ENCODE results near the gene SAV1. TPM values are rescaled to one million over a fixed set of nuclear protein-coding genes. Genes with fewer than 3 reads are reported as not detected.

Gene SAV1
- total and polyA plus RNA-seq, 2 of the 8 experiments (the other 6 are each of a cell fraction or from before 2014, with no cell fraction given), result 15.9 to 78.3 TPM

DNA sequence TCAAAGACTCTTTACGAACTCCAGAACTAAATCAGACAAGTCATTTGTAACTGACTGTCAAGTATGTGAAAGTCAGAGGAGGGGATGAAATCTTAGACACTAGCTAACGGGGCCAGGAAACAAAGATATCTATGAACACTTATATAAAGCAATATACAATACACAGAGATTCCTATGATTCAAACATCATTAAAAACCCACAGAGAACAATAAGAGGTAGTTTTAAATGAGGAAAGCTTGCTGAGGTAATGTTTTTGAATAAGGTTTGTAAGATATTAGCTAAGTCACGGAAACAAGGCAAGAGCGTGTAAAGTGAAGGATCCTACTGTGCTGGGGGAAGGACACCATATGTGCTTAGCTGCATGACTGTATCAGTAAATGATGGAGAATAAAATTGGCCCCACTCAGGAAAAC is 36.7 kb downstream of the SAV1 start:
- Histone ChIP-seq H3K79me1 (ENCODE audit: low read depth, low read length) (no peaks in the 10 kb centered on the region), H3K9ac (replicated peaks in 1 of 4; ENCODE audit: extremely low read depth in 1 of 4, low read depth in 3 of 4, low read length in 3 of 4) (no peak overlapping the region), H3K27me3 (replicated peaks in 1 of 4; ENCODE audit: control insufficient read depth in 3 of 4, extremely low read depth in 1 of 4, insufficient read depth in 3 of 4, low read length in 3 of 4) (no peaks in the 10 kb centered on the region), H2BK15ac (ENCODE audit: low read length) (no peak overlapping the region), H3K4ac (replicated peaks; ENCODE audit: insufficient read length, low read depth, low read length) (no peak overlapping the region), H4K8ac (ENCODE audit: extremely low read depth, insufficient read depth, low read length) (no peak overlapping the region), H3K4me3 (ENCODE audit: extremely low read depth in 1 of 4, insufficient read depth in 2 of 4, low read depth in 3 of 4, low read length in 4 of 4) (no peak overlapping the region), H2BK120ac (replicated peaks; ENCODE audit: low read depth, low read length) (no peak overlapping the region), H3K36me3 (ENCODE audit: control insufficient read depth in 2 of 4, insufficient read depth in 4 of 4, low read length in 3 of 4) (peaks cover 0 to 27% (median 6%) of the 10 kb centered on the region in 4 experiments; a peak in 4 of 8 replicates), H3K23ac (ENCODE audit: insufficient read length) (no peak overlapping the region), H4K20me1 (replicated peaks in 1 of 2; ENCODE audit: control insufficient read depth in 1 of 2, insufficient read depth in 2 of 2, low read length in 2 of 2) (peaks cover 0 to 2% of the 10 kb centered on the region in 2 experiments), H3K14ac (ENCODE audit: insufficient read length) (no peak overlapping the region), H4K5ac (ENCODE audit: insufficient read length, low read depth, low read length) (no peak overlapping the region), H2AK5ac (ENCODE audit: low read depth, low read length) (no peak overlapping the region), H3K9me3 (ENCODE audit: insufficient read depth in 2 of 2, low read depth in 1 of 2, low read length in 1 of 2) (no peaks in the 10 kb centered on the region), H2BK5ac (ENCODE audit: low read depth, low read length) (no peak overlapping the region), H4K91ac (replicated peaks; ENCODE audit: insufficient read length, low read length) (no peak overlapping the region), H3K4me1 (replicated peaks in 1 of 4; ENCODE audit: control insufficient read depth in 3 of 4, insufficient read depth in 4 of 4, low read length in 3 of 4) (no peaks in the 10 kb centered on the region), H3K18ac (ENCODE audit: extremely low read depth, low read length) (no peak overlapping the region), H3K79me2 (ENCODE audit: control insufficient read depth in 1 of 2, insufficient read depth in 2 of 2, low read length in 2 of 2) (0 out of 4 replicates have a peak, but pooled peaks cover 0 to under 1% of the 10 kb centered on the region in 2 experiments), H3K27ac (ENCODE audit: low read depth, low read length) (no peak overlapping the region), H2AFZ (ENCODE audit: low read length) (no peak overlapping the region), H3K23me2 (ENCODE audit: low read depth, low read length) (no peaks in the 10 kb centered on the region), H3K56ac (replicated peaks; ENCODE audit: insufficient read length, low read depth, low read length) (no peak overlapping the region), H3K4me2 (ENCODE audit: insufficient read depth in 1 of 2, low read depth in 2 of 2, low read length in 2 of 2) (no peak overlapping the region), H2BK20ac (ENCODE audit: low read length) (no peak overlapping the region), H2BK12ac (ENCODE audit: low read depth, low read length) (no peak overlapping the region)
- ChIA-PET POLR2A (ENCODE audit: partially characterized antibody) (interaction anchor here (1.3 kb wide), 1 partner anchor 21 kb away, joined by 6 read pairs; no protein-coding TSS in a partner anchor), CTCF (ENCODE audit: partially characterized antibody) (interaction anchor here (1.0 to 4.1 kb wide), 6 partner anchors 9 to 142 kb away, joined by 3 to 24 read pairs (median 4); no protein-coding TSS in a partner anchor)
- DNase-seq (ENCODE audit: low read depth in 1 of 2, low spot score in 2 of 2) (no peak), FAIRE-seq (no peak)
- TF ChIP-seq FOSL1 (IDR thresholded peaks at IDR 0.05; ENCODE audit: insufficient read depth, low read depth, low read length) (no peak), YY1 (IDR thresholded peaks at IDR 0.05; ENCODE audit: low read depth, low read length) (no peak), BACH1 (IDR thresholded peaks at IDR 0.05; ENCODE audit: low read length) (no peak), TCF12 (IDR thresholded peaks at IDR 0.05; ENCODE audit: low read depth, low read length) (no peak), CBX5 (IDR thresholded peaks at IDR 0.05; ENCODE audit: low read depth, low read length) (no peak), SP2 (IDR thresholded peaks at IDR 0.05; ENCODE audit: low read length) (no peak), HDAC6 (IDR thresholded peaks at IDR 0.05; ENCODE audit: low read depth, low read length) (no peak)
- TF ChIP-seq, protein P1, sequence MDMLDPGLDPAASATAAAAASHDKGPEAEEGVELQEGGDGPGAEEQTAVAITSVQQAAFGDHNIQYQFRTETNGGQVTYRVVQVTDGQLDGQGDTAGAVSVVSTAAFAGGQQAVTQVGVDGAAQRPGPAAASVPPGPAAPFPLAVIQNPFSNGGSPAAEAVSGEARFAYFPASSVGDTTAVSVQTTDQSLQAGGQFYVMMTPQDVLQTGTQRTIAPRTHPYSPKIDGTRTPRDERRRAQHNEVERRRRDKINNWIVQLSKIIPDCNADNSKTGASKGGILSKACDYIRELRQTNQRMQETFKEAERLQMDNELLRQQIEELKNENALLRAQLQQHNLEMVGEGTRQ (IDR thresholded peaks at IDR 0.05; ENCODE audit: low read length), result no peak
- 92% methylated on average over 4 of the region's 4 CpGs; no CpG with 5 or more reads in 1 of the 2 experiments for WGBS, 2 experiments (ENCODE audit: extremely low coverage in 1 of 2, insufficient coverage in 1 of 2, insufficient read length in 1 of 2, insufficient replicate concordance in 2 of 2, low coverage in 1 of 2, low lambda C conversion rate in 2 of 2, missing lambda C conversion rate in 1 of 2)

All from H1 (cell line).